Mesenchymal stem cell (in vitro differentiated cells and primary cell): Measurements from ENCODE around the gene CPT1A.

Source experiments
- DNase-seq: peaks from one replicate; pipeline ENCODE4 v3.0.0-alpha.2; 2013
- H2AFZ ChIP-seq: one replicate; pipeline ENCODE4 v1.6.1; 2013; ENCODE audit warnings: low read depth, mild to moderate bottlenecking, control low read depth, inconsistent platforms, low read length, moderate library complexity
- H2AK5ac ChIP-seq: 2 replicates; pipeline ENCODE4 v1.6.1; 2013; ENCODE audit warnings: low read length, moderate library complexity, mild to moderate bottlenecking, inconsistent platforms; ENCODE audit not compliant: severe bottlenecking
- H2BK120ac ChIP-seq: one replicate; pipeline ENCODE4 v1.6.1; 2013; ENCODE audit warnings: low read depth, mild to moderate bottlenecking, inconsistent platforms, low read length, moderate library complexity
- H2BK12ac ChIP-seq, 2 experiments: one replicate each; pipeline ENCODE4 v1.6.1; 2013; ENCODE audit warnings: inconsistent platforms in 2 of 2, low read length in 2 of 2, mild to moderate bottlenecking in 2 of 2, moderate library complexity in 2 of 2, control low read depth in 1 of 2
- H2BK15ac ChIP-seq: one replicate; pipeline ENCODE4 v1.6.1; 2013; ENCODE audit warnings: mild to moderate bottlenecking, low read depth, inconsistent platforms; ENCODE audit not compliant: poor library complexity, severe bottlenecking
- H2BK5ac ChIP-seq: 2 replicates; pipeline ENCODE4 v1.6.1; 2013; ENCODE audit warnings: low read depth, mild to moderate bottlenecking, low read length, control low read depth, inconsistent platforms; ENCODE audit not compliant: poor library complexity, severe bottlenecking
- H3K14ac ChIP-seq, 2 experiments: one replicate each; pipeline ENCODE4 v1.6.1; 2013; ENCODE audit warnings: inconsistent platforms in 2 of 2, low read length in 2 of 2, control low read depth in 1 of 2, mild to moderate bottlenecking in 1 of 2, moderate library complexity in 1 of 2
- H3K18ac ChIP-seq, 2 experiments: one replicate each; pipeline ENCODE4 v1.6.1; 2013; ENCODE audit warnings: inconsistent platforms in 2 of 2, low read length in 2 of 2, control low read depth in 1 of 2, low read depth in 1 of 2, mild to moderate bottlenecking in 1 of 2
- H3K23ac ChIP-seq, 2 experiments: one replicate each; pipeline ENCODE4 v1.6.1; 2013; ENCODE audit warnings: inconsistent platforms in 2 of 2, low read length in 2 of 2, mild to moderate bottlenecking in 2 of 2, moderate library complexity in 2 of 2, control low read depth in 1 of 2
- H3K27ac ChIP-seq: 2 replicates; pipeline ENCODE4 v1.5.1; 2013; ENCODE audit warnings: mild to moderate bottlenecking, moderate library complexity, low read length, control low read depth, inconsistent platforms; ENCODE audit not compliant: poor library complexity, severe bottlenecking
- H3K27me3 ChIP-seq, 2 experiments: 2 replicates each; pipeline versions ENCODE4 v1.6.1 to v1.7.0; 2013; ENCODE audit warnings: low read length in 2 of 2, mild to moderate bottlenecking in 2 of 2, moderate library complexity in 2 of 2, control low read depth in 1 of 2, inconsistent platforms in 1 of 2; ENCODE audit not compliant: control insufficient read depth in 1 of 2, insufficient read depth in 1 of 2
- H3K36me3 ChIP-seq, 2 experiments: 2 replicates each; pipeline versions ENCODE4 v1.6.1 to v1.7.0; 2013; ENCODE audit warnings: low read length in 2 of 2, control low read depth in 1 of 2, inconsistent platforms in 1 of 2, low read depth in 1 of 2, mild to moderate bottlenecking in 1 of 2; ENCODE audit not compliant: insufficient read depth in 2 of 2, control insufficient read depth in 1 of 2
- H3K4ac ChIP-seq, 2 experiments: one replicate each; pipeline ENCODE4 v1.6.1; 2013; ENCODE audit warnings: inconsistent platforms in 2 of 2, low read length in 2 of 2, mild to moderate bottlenecking in 2 of 2, moderate library complexity in 2 of 2, control low read depth in 1 of 2, low read depth in 1 of 2
- H3K4me1 ChIP-seq: 2 replicates; pipeline ENCODE4 v1.6.1; 2013; ENCODE audit warnings: low read depth, low read length, control low read depth; ENCODE audit not compliant: control insufficient read depth, insufficient read depth
- H3K4me2 ChIP-seq: 2 replicates; pipeline ENCODE4 v1.6.1; 2013; ENCODE audit warnings: low read length, mild to moderate bottlenecking, inconsistent platforms; ENCODE audit not compliant: poor library complexity, severe bottlenecking
- H3K4me3 ChIP-seq, 2 experiments: 2 replicates each; pipeline versions ENCODE4 v1.5.1 to v1.7.0; 2013; ENCODE audit warnings: low read length in 2 of 2, mild to moderate bottlenecking in 2 of 2, control low read depth in 1 of 2, low read depth in 1 of 2; ENCODE audit not compliant: insufficient read depth in 1 of 2
- H3K79me1 ChIP-seq: replicated peaks from 2 replicates; pipeline ENCODE4 v1.6.1; 2013; ENCODE audit warnings: mild to moderate bottlenecking, control low read depth, low read length, inconsistent platforms; ENCODE audit not compliant: poor library complexity, severe bottlenecking
- H3K9ac ChIP-seq: 2 replicates; pipeline ENCODE4 v1.7.0; 2013; ENCODE audit warnings: mild to moderate bottlenecking, low read length, moderate library complexity
- H3K9me3 ChIP-seq: 2 replicates; pipeline ENCODE4 v1.7.0; 2013; ENCODE audit warnings: mild to moderate bottlenecking, low read length; ENCODE audit not compliant: control insufficient read depth
- H4K8ac ChIP-seq: one replicate; pipeline ENCODE4 v1.6.1; 2013; ENCODE audit warnings: inconsistent platforms, mild to moderate bottlenecking, low read length, moderate library complexity
- H4K91ac ChIP-seq: one replicate; pipeline ENCODE4 v1.6.1; 2013; ENCODE audit warnings: mild to moderate bottlenecking, low read length, inconsistent platforms
- WGBS: methylation state at CpG from one replicate; pipeline ENCODE4 v1.1.7; 2013; ENCODE audit warnings: mixed read lengths; 5-methylcytosine and 5-hydroxymethylcytosine counted together

The CPT1A gene

GRCh38 chr11:68756171-68756766, 85.4 kb downstream of the CPT1A start:
- Histone ChIP-seq H2BK120ac (no peak overlapping the region), H3K79me1 (no peaks in the 10 kb centered on the region), H3K4me3 (no peak overlapping the region), H3K9me3 (no peaks in the 10 kb centered on the region), H3K27ac (no peak overlapping the region), H2BK5ac (no peak overlapping the region), H3K4ac (no peak overlapping the region), H3K27me3 (peaks cover 0 to 10% of the 10 kb centered on the region in 2 experiments), H3K4me2 (no peak overlapping the region), H3K14ac (no peak overlapping the region), H2BK15ac (no peak overlapping the region), H3K4me1 (peaks cover 3% of the 10 kb centered on the region), H3K36me3 (peaks cover 32 to 60% of the 10 kb centered on the region in 2 experiments), H2BK12ac (no peak overlapping the region), H3K18ac (no peak overlapping the region), H3K23ac (peak overlapping the region in 1 of 2 experiments; percentile 49), H2AK5ac (no peak overlapping the region), H3K9ac (no peak overlapping the region), H4K91ac (no peak overlapping the region), H4K8ac (no peak overlapping the region), H2AFZ (no peak overlapping the region)
- no peak for DNase-seq
- 94% methylated on average over 12 of the region's 12 CpGs for WGBS

- no peak overlapping the region for H2BK120ac ChIP-seq
- H2AK5ac ChIP-seq, result no peak overlapping the region
- no peak overlapping the region for H3K27ac ChIP-seq
- no peak overlapping the region for H2AFZ ChIP-seq
- WGBS, result 94% methylated on average over 9 of the region's 9 CpGs
- H3K4me2 ChIP-seq, result no peak overlapping the region
- H3K14ac ChIP-seq, result no peak overlapping the region
- H4K8ac ChIP-seq, result no peak overlapping the region
- no peak overlapping the region for H2BK12ac ChIP-seq
- no peak overlapping the region for H2BK5ac ChIP-seq
- H3K4me3 ChIP-seq, result no peak overlapping the region
- H3K18ac ChIP-seq, result no peak overlapping the region
- H2BK15ac ChIP-seq, result no peak overlapping the region
- no peaks in the 10 kb centered on the region for H3K79me1 ChIP-seq
- H3K4me1 ChIP-seq, result peaks cover 15% of the 10 kb centered on the region
- H3K4ac ChIP-seq, result no peak overlapping the region
- DNase-seq, result no peak
- H4K91ac ChIP-seq, result no peak overlapping the region
- no peaks in the 10 kb centered on the region for H3K9me3 ChIP-seq
- peaks cover 22 to 40% of the 10 kb centered on the region in 2 experiments for H3K36me3 ChIP-seq
- H3K27me3 ChIP-seq, result peaks cover 0 to 24% of the 10 kb centered on the region in 2 experiments
- no peak overlapping the region for H3K9ac ChIP-seq
- H3K23ac ChIP-seq, result no peak overlapping the region
These were observed 88.4 kb downstream of the CPT1A start for GRCh38 chr11:68753300-68753699.

- Histone ChIP-seq H3K79me1 (no peaks in the 10 kb centered on the region), H2BK5ac (no peak within 1 kb of the TSS), H2BK120ac (peak within 1 kb of the TSS; percentile 87), H2AK5ac (no peak within 1 kb of the TSS), H4K91ac (peak within 1 kb of the TSS; percentile 27), H3K14ac (no peak within 1 kb of the TSS), H3K4me3 (peak within 1 kb of the TSS in 1 of 2 experiments; percentile 65), H4K8ac (peak within 1 kb of the TSS; percentile 88), H3K27me3 (peaks cover 0 to 42% of the 10 kb centered on the region in 2 experiments), H2AFZ (peak within 1 kb of the TSS; percentile 74), H3K9ac (no peak within 1 kb of the TSS), H3K36me3 (peaks cover 9 to 21% of the 10 kb centered on the region in 2 experiments), H3K4me2 (peak within 1 kb of the TSS; percentile 78), H3K9me3 (no peaks in the 10 kb centered on the region), H3K27ac (no peak within 1 kb of the TSS), H2BK12ac (no peak within 1 kb of the TSS), H3K4ac (no peak within 1 kb of the TSS), H3K4me1 (peaks cover 17% of the 10 kb centered on the region), H2BK15ac (peak within 1 kb of the TSS; percentile 63), H3K23ac (no peak within 1 kb of the TSS), H3K18ac (peak within 1 kb of the TSS; percentile 37 to 75)
- WGBS, result 5% methylated on average over 37 of the region's 42 CpGs
- DNase-seq, result peak; percentile 74
These were observed 90.3 kb downstream of the CPT1A start, which contains the start of gene TESMIN for GRCh38 chr11:68751331-68751856. TESMIN (minus strand) TSS chr11:68751520; CDS start chr11:68750660, 860 bp downstream.

GRCh38 chr11:68751004-68751325, 90.8 kb downstream of the CPT1A start:
- peak overlapping the region; percentile 70 for H3K4me2 ChIP-seq
- peak overlapping the region; percentile 18 for H2AFZ ChIP-seq
- no peak overlapping the region for H2BK12ac ChIP-seq
- no peak overlapping the region for H3K9ac ChIP-seq
- no peaks in the 10 kb centered on the region for H3K79me1 ChIP-seq
- DNase-seq, result no peak
- no peak overlapping the region for H3K23ac ChIP-seq
- H4K8ac ChIP-seq, result peak overlapping the region; percentile 88
- H3K9me3 ChIP-seq, result no peaks in the 10 kb centered on the region
- no peak overlapping the region for H2BK5ac ChIP-seq
- H3K27me3 ChIP-seq, result peaks cover 0 to 46% of the 10 kb centered on the region in 2 experiments
- H3K36me3 ChIP-seq, result peaks cover 5 to 17% of the 10 kb centered on the region in 2 experiments
- H2BK120ac ChIP-seq, result peak overlapping the region; percentile 87
- peaks cover 17% of the 10 kb centered on the region for H3K4me1 ChIP-seq
- 7% methylated on average over 2 of the region's 22 CpGs for WGBS
- no peak overlapping the region for H3K14ac ChIP-seq
- peak overlapping the region in 1 of 2 experiments; percentile 65 for H3K4me3 ChIP-seq
- no peak overlapping the region for H2AK5ac ChIP-seq
- peak overlapping the region; percentile 37 to 75 for H3K18ac ChIP-seq
- H2BK15ac ChIP-seq, result peak overlapping the region; percentile 46
- H3K4ac ChIP-seq, result no peak overlapping the region
- no peak overlapping the region for H3K27ac ChIP-seq
- H4K91ac ChIP-seq, result no peak overlapping the region
